ENCODE measurements around the gene ARF3.
"Not testable (repeated sequence)": the region's sequence is repeated elsewhere in the genome, so short reads cannot be mapped to it uniquely, and the experiment has no call there.

The ARF3 gene

DNA sequence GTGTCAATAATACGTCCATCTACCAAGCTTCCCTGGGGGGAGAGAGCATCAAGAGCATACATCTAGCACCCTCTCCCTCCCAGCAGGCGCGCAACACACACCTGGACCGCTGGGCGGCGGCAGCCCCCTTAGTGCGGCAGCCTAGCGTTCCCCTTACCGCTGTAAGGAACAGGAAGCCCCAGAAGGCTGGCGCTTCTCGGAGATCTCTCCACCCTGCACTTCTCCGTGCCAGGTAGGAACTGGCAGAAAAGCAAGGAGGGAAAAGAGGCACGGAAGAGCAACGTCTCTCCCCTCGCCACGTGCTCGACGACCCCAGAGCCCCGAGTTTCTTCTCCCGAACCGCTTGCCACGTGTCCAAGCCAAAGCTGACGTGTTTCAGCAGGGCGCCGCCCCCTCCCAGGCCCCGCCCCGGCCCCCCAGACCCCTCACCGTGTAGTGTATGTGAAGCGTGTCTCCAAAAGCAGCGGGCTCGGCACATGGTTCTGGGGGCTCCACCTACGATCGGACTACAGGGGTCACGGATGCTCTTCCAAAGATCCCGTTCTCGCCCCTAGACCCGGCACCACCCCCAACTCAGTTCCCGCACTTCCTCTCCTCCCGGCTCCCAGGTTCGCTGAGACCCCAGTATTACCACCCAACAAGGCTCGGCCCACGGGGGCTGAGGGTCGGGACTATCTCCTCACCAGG lies 32.5 kb downstream of the ARF3 start:
- no peak for DNase-seq (ENCODE audit: extremely low read depth, low read depth)
- TF ChIP-seq, protein P1, sequence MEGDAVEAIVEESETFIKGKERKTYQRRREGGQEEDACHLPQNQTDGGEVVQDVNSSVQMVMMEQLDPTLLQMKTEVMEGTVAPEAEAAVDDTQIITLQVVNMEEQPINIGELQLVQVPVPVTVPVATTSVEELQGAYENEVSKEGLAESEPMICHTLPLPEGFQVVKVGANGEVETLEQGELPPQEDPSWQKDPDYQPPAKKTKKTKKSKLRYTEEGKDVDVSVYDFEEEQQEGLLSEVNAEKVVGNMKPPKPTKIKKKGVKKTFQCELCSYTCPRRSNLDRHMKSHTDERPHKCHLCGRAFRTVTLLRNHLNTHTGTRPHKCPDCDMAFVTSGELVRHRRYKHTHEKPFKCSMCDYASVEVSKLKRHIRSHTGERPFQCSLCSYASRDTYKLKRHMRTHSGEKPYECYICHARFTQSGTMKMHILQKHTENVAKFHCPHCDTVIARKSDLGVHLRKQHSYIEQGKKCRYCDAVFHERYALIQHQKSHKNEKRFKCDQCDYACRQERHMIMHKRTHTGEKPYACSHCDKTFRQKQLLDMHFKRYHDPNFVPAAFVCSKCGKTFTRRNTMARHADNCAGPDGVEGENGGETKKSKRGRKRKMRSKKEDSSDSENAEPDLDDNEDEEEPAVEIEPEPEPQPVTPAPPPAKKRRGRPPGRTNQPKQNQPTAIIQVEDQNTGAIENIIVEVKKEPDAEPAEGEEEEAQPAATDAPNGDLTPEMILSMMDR (IDR thresholded peaks at IDR 0.05; ENCODE audit: low read depth, low read length) = peak; percentile 55

DNA sequence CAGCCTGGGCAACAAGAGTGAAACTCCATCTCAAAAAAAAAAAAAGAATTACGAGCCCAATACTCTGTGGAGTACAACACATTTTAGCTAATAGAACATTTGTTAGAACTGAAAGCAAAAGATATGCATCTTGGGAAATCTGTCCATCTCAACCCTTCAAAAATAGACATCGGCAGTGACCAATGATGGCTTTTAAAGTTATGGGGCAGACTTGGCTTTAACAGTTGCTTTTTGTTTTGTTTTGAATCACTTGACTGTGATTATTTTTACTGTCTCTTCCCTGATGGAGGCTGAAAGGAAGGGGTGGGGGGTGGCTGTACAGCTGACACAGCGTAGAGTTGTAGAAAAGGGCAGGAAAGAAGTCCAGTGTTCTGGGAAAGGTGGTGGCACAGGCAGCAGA lies 34.2 kb downstream of the ARF3 start:
- TF ChIP-seq, protein P1 (IDR thresholded peaks at IDR 0.05; ENCODE audit: low read depth, low read length) = no peak
- no peak for DNase-seq (ENCODE audit: extremely low read depth, low read depth)

DNA sequence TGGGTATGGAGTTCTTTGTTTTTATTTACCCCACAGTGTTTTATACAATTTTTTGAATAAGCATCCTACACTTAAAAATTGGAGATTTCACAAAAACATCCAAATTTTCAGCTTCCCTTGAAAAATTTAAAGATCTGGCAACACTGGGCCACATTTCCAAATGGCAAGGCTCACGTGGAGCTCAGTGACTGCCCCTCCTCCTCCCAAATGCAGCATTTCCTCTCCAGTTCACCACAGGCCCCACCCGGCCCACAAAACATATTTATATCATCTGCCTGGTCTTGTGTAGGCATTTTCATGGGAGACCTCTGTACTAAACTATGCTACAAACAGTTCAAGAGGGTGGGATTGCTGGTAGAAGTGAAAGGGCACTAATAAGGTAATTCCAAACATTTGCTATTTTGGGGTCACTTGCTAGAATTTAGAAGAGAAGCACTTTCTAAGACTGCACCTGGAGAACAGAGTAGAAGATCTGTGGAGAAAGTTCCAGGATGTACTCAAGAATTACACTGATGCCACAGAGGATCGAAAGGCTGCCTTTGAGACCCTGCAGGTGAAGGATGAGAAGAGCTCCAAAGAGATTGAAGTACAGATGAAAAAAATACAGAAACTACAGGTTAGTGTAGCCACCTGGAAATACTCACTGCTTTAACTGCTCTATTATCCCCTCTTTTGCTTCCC lies 39.3 kb downstream of the ARF3 start:
- TF ChIP-seq, protein P1 (IDR thresholded peaks at IDR 0.05; ENCODE audit: low read depth, low read length) = no peak
- no peak for DNase-seq (ENCODE audit: extremely low read depth, low read depth)

DNA sequence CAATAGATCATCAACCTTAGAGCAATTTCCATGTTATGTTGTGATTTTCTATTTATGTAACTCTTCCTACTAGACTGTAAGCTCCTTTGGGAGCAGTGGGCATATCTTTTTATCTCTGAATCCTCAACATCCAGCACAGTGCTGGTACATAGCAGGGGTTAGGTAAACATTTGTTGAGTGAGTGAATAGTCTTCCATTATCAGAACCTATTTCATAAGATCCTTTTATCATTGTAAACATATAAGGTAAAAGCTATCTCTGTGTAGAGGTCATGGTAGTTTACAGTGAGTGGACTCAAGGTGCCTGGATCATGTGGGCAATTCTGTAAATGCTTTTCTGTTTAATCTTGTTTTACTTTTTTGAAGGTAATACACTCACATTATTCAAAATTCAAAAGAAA lies 47.1 kb downstream of the ARF3 start:
- no peak for DNase-seq (ENCODE audit: extremely low read depth, low read depth)
- TF ChIP-seq, protein P1 (IDR thresholded peaks at IDR 0.05; ENCODE audit: low read depth, low read length) = no peak

DNA sequence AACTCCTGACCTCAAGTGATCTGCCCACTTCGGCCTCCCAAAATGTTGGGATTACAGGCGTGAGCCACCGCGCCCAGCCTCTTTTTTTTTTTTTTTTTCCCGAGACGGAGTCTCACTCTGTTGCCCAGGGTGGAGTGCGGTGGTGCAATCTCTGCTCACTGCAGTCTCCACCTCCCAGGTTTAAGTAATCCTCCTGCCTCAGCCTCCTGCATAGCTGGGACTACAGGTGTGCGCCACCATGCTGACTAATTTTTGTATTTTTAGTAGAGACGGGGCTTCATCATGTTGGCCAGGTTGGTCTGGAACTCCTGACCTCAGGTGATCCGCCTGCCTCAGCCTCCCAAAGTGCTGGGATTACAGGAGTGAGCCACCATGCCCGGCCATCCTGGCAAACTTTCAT lies 47.6 kb downstream of the ARF3 start:
- DNase-seq (ENCODE audit: extremely low read depth, low read depth) = not testable (repeated sequence)

- TF ChIP-seq, protein P1 (IDR thresholded peaks at IDR 0.05; ENCODE audit: low read depth, low read length) = no peak
- DNase-seq (ENCODE audit: extremely low read depth, low read depth) = no peak
These were observed 50.0 kb downstream of the ARF3 start for GRCh38 chr12:48907245-48907644.

GRCh38 chr12:48903982-48904411 lies 53.3 kb downstream of the ARF3 start:
- TF ChIP-seq, protein P1 (IDR thresholded peaks at IDR 0.05; ENCODE audit: low read depth, low read length) = peak; percentile 62
- peak; percentile 35 for DNase-seq (ENCODE audit: extremely low read depth, low read depth)

All from AG09319 (cell line).